Astrocyte (in vitro differentiated cells and primary cell): Measurements from ENCODE around the gene SIGLEC12. TPM values are rescaled to one million over a fixed set of nuclear protein-coding genes. Genes with fewer than 3 reads are reported as not detected.

Experiments used
- DNase-seq: peaks from one replicate; pipeline ENCODE4 v3.0.0-alpha.2; 2010; ENCODE audit warnings: low read depth
- FAIRE-seq: peaks from 2 replicates; lab custom pipeline; 2011; peaks lifted over from hg19 to GRCh38; lab: Jason Lieb, UNC
- H2AFZ ChIP-seq: 2 replicates; pipeline ENCODE4 v1.6.0; 2012; ENCODE audit warnings: low read depth, low read length, inconsistent platforms
- H3K27ac ChIP-seq: 2 replicates; pipeline ENCODE4 v1.5.1; 2011; ENCODE audit warnings: low read depth, low read length, inconsistent platforms
- H3K27me3 ChIP-seq: 2 replicates; pipeline ENCODE4 v1.6.0; 2011; ENCODE audit warnings: low read length, inconsistent platforms; ENCODE audit not compliant: insufficient read depth
- H3K36me3 ChIP-seq: 2 replicates; pipeline ENCODE4 v1.5.1; 2011; ENCODE audit warnings: low read length, inconsistent platforms; ENCODE audit not compliant: insufficient read depth
- H3K4me1 ChIP-seq: 2 replicates; pipeline ENCODE4 v1.5.1; 2011; ENCODE audit warnings: low read length, inconsistent platforms; ENCODE audit not compliant: insufficient read depth
- H3K4me2 ChIP-seq: 2 replicates; pipeline ENCODE4 v1.6.0; 2012; ENCODE audit warnings: low read length, inconsistent platforms
- H3K4me3 ChIP-seq: 2 replicates; pipeline ENCODE4 v1.5.1; 2011; ENCODE audit warnings: low read depth, mild to moderate bottlenecking, low read length, inconsistent platforms; ENCODE audit not compliant: insufficient read depth
- H3K79me2 ChIP-seq: 2 replicates; pipeline ENCODE4 v1.6.0; 2012; ENCODE audit warnings: mild to moderate bottlenecking, low read length, inconsistent platforms; ENCODE audit not compliant: insufficient read depth
- H3K9ac ChIP-seq: 2 replicates; pipeline ENCODE4 v1.6.0; 2012; ENCODE audit warnings: mild to moderate bottlenecking, low read length, inconsistent platforms
- H3K9me3 ChIP-seq: 2 replicates; pipeline ENCODE4 v1.5.1; 2012; ENCODE audit warnings: low read depth, mild to moderate bottlenecking, low read length, inconsistent platforms; ENCODE audit not compliant: insufficient read depth
- H4K20me1 ChIP-seq: 2 replicates; pipeline ENCODE4 v1.6.0; 2012; ENCODE audit warnings: low read length, inconsistent platforms; ENCODE audit not compliant: insufficient read depth
- H3K27ac Mint-ChIP-seq: one replicate; pipeline ENCODE4 v1.8.0; 2021; ENCODE audit warnings: mild to moderate bottlenecking, mixed read lengths; ENCODE audit not compliant: unreplicated experiment
- H3K27me3 Mint-ChIP-seq: one replicate; pipeline ENCODE4 v1.8.0; 2021; ENCODE audit warnings: low read depth, mixed read lengths; ENCODE audit not compliant: unreplicated experiment
- H3K36me3 Mint-ChIP-seq: one replicate; pipeline ENCODE4 v1.8.0; 2021; ENCODE audit warnings: low read depth, mixed read lengths; ENCODE audit not compliant: unreplicated experiment
- H3K4me1 Mint-ChIP-seq: one replicate; pipeline ENCODE4 v1.8.0; 2021; ENCODE audit warnings: low read depth, mixed read lengths; ENCODE audit not compliant: unreplicated experiment
- H3K4me3 Mint-ChIP-seq: one replicate; pipeline ENCODE4 v1.8.0; 2021; ENCODE audit warnings: mild to moderate bottlenecking, moderate library complexity, mixed read lengths; ENCODE audit not compliant: unreplicated experiment
- H3K9me3 Mint-ChIP-seq: one replicate; pipeline ENCODE4 v1.8.0; 2021; ENCODE audit warnings: mild to moderate bottlenecking, mixed read lengths; ENCODE audit not compliant: unreplicated experiment
- EZH2 ChIP-seq: IDR thresholded peaks from 2 replicates; pipeline ENCODE4 v1.6.1; 2012; ENCODE audit warnings: mild to moderate bottlenecking, low read length, inconsistent platforms; ENCODE audit not compliant: insufficient read depth
- total RNA-seq: library from RNA; stranded (reverse); gene quantifications from 2 replicates; pipeline ENCODE4 v1.2.1, GENCODE V29; 2021
- TF ChIP-seq, protein P1 (sequence below): IDR thresholded peaks from 2 replicates; pipeline ENCODE4 v1.5.1; 2011; ENCODE audit warnings: low read depth, mild to moderate bottlenecking, inconsistent platforms, low read length, moderate library complexity; ENCODE audit not compliant: insufficient read depth

The SIGLEC12 gene
- total RNA-seq, 1 donor from 2014 or later = not detected

- no peak overlapping the region for H3K4me2 ChIP-seq
- no peaks in the 10 kb centered on the region for H3K79me2 ChIP-seq
- H3K4me3 Mint-ChIP-seq = no peak overlapping the region
- H3K27me3 Mint-ChIP-seq = peaks cover 13% of the 10 kb centered on the region
- no peak overlapping the region for H3K9ac ChIP-seq
- no peak overlapping the region for H3K27ac Mint-ChIP-seq
- peaks cover 13% of the 10 kb centered on the region for H3K9me3 Mint-ChIP-seq
- H3K4me1 Mint-ChIP-seq = no peaks in the 10 kb centered on the region
- DNase-seq (no peak), FAIRE-seq (no peak)
- no peaks in the 10 kb centered on the region for H3K36me3 Mint-ChIP-seq
- H3K27ac ChIP-seq = no peak overlapping the region
- TF ChIP-seq, protein P1, sequence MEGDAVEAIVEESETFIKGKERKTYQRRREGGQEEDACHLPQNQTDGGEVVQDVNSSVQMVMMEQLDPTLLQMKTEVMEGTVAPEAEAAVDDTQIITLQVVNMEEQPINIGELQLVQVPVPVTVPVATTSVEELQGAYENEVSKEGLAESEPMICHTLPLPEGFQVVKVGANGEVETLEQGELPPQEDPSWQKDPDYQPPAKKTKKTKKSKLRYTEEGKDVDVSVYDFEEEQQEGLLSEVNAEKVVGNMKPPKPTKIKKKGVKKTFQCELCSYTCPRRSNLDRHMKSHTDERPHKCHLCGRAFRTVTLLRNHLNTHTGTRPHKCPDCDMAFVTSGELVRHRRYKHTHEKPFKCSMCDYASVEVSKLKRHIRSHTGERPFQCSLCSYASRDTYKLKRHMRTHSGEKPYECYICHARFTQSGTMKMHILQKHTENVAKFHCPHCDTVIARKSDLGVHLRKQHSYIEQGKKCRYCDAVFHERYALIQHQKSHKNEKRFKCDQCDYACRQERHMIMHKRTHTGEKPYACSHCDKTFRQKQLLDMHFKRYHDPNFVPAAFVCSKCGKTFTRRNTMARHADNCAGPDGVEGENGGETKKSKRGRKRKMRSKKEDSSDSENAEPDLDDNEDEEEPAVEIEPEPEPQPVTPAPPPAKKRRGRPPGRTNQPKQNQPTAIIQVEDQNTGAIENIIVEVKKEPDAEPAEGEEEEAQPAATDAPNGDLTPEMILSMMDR = no peak
- no peak for TF ChIP-seq EZH2
- no peaks in the 10 kb centered on the region for H3K4me1 ChIP-seq
- no peaks in the 10 kb centered on the region for H4K20me1 ChIP-seq
- no peak overlapping the region for H3K4me3 ChIP-seq
- no peaks in the 10 kb centered on the region for H3K36me3 ChIP-seq
- peaks cover 4% of the 10 kb centered on the region for H3K9me3 ChIP-seq
- no peaks in the 10 kb centered on the region for H3K27me3 ChIP-seq
- no peak overlapping the region for H2AFZ ChIP-seq
These were observed 10.9 kb downstream of the SIGLEC12 start for GRCh38 chr19:51490676-51491075.

DNA sequence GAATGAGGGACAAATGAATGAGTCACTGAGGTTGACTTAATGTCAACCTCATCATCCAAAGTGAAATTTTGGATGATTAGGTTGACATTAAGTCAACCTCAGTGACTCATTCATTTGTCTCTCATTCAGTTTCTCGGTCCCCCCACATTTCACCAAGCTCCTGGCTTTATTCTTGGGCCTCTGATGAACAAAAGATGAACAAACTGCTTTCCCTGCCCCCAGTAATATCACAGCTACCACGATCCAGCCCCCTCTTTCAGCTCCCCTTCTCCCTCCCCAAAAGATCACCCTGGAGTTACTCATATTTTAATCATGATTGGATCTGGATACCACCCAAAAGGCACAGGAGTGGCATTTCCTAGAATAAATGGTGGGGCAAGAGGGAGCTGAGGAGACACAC, 12.5 kb downstream of the SIGLEC12 start:
- Histone ChIP-seq H3K27me3 (no peaks in the 10 kb centered on the region), H3K27ac (no peak overlapping the region), H3K4me2 (no peak overlapping the region), H3K79me2 (no peaks in the 10 kb centered on the region), H3K36me3 (no peaks in the 10 kb centered on the region), H3K4me3 (no peak overlapping the region), H3K9ac (no peak overlapping the region), H3K4me1 (no peaks in the 10 kb centered on the region), H2AFZ (no peak overlapping the region), H4K20me1 (no peaks in the 10 kb centered on the region), H3K9me3 (peaks cover 9% of the 10 kb centered on the region)
- no peaks in the 10 kb centered on the region for H3K4me1 Mint-ChIP-seq
- no peak overlapping the region for H3K27ac Mint-ChIP-seq
- no peaks in the 10 kb centered on the region for H3K36me3 Mint-ChIP-seq
- FAIRE-seq (no peak), DNase-seq (no peak)
- no peak for TF ChIP-seq EZH2
- TF ChIP-seq, protein P1 = no peak
- no peak overlapping the region for H3K4me3 Mint-ChIP-seq
- peaks cover 13% of the 10 kb centered on the region for H3K27me3 Mint-ChIP-seq
- H3K9me3 Mint-ChIP-seq = peaks cover 18% of the 10 kb centered on the region

DNA sequence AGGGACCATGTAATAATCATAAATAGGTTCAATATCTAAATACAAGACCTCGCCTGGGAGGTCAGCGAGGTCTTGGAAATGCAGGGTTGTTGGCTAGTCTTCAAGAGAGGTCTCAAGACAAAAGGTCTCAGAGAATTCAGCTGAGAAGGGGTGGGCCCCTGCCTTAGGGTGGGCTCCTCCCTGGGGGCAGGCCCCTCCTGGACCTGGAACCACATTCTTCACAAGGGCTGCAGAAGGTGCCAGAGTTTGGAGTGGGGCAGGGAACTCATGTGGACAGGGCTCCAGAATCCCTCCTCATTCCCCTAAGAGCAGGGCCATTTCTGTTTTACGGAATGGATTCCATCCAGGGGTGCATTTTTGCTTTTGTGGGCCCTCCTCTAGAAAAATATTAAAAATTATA, 13.1 kb downstream of the SIGLEC12 start:
- H3K27me3 ChIP-seq = no peaks in the 10 kb centered on the region
- H2AFZ ChIP-seq = no peak overlapping the region
- H3K9ac ChIP-seq = no peak overlapping the region
- no peaks in the 10 kb centered on the region for H4K20me1 ChIP-seq
- DNase-seq (no peak), FAIRE-seq (no peak)
- Mint-ChIP-seq H3K4me3 (no peak overlapping the region), H3K36me3 (no peaks in the 10 kb centered on the region), H3K9me3 (peaks cover 12% of the 10 kb centered on the region), H3K4me1 (no peaks in the 10 kb centered on the region), H3K27ac (no peak overlapping the region), H3K27me3 (peaks cover 12% of the 10 kb centered on the region)
- H3K9me3 ChIP-seq = peaks cover 9% of the 10 kb centered on the region
- no peaks in the 10 kb centered on the region for H3K4me1 ChIP-seq
- no peak overlapping the region for H3K4me2 ChIP-seq
- no peaks in the 10 kb centered on the region for H3K36me3 ChIP-seq
- H3K27ac ChIP-seq = no peak overlapping the region
- H3K79me2 ChIP-seq = no peaks in the 10 kb centered on the region
- H3K4me3 ChIP-seq = no peak overlapping the region
- TF ChIP-seq, protein P1 = no peak
- TF ChIP-seq EZH2 = no peak
